ENCODE data around the gene CHRNA1. TPM values are rescaled to one million over a fixed set of nuclear protein-coding genes. Genes with fewer than 3 reads are reported as not detected.

CHRNA1 gene
- total and polyA plus RNA-seq, 5 experiments from 2014 or later: not detected

DNA sequence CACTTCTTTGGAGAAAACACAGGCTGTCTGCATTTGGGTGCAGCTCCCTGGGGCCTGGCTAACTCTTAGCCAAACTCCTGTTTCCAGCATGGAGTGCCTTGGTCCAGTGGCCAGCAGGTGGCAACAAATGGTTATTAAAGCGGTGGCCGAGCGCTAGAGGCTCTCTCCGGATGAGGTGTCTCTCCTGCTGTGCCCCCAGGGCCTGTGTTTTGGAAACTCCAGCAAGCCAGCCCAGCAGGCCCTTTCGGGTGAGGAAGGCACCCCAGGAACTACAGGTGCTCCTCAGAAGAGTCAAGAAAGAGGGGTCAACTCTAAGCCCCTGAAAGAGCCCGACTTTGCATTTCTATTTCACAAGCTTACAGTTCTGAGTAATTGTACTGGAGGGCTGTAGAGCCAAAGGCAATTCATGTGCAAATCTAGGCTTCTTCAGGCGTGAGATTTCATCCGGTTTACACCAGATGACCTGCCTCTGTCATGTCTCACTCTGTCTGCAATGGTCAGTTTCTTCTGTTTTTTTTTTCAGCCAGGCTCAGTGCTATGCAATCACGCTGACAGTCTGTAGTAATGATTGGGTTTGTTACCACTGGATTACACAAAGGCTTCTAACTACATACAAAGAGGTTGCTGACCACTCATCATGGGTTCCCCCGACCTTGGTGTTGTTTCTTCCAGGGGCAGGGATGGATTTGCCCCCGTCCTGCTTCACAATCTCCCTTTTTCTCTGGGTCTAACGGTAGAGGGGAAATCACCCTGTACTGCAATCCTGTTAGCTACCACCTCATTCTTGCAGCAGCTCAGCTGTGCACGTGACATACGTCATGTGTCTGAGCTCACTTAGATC, 7.6 kb upstream of the CHRNA1 start:
- Mint-ChIP-seq H3K9me3 (no peaks in the 10 kb centered on the region), H3K4me1 (peaks cover 14 to 22% (median 21%) of the 10 kb centered on the region in 4 donors), H3K36me3 (no peaks in the 10 kb centered on the region), H3K27me3 (peaks cover 0 to 3% (median 0%) of the 10 kb centered on the region in 5 donors), H3K4me3 (peak overlapping the region in 4 of 10 donors; percentile 15 to 50 (median 44)), H3K27ac (peak overlapping the region in 8 of 10 donors; percentile 48 to 90 (median 74))
- ATAC-seq: peak; percentile 82 to 83
- peak in 4 of 10 donors; percentile 26 to 80 (median 41) for DNase-seq
- POLR2A ChIA-PET: interaction anchor here (0.9 to 1.5 kb wide), 5 partner anchors 8 to 232 kb away, joined by 3 to 4 read pairs (median 3); no protein-coding TSS in a partner anchor

- Mint-ChIP-seq H3K9me3 (no peaks in the 10 kb centered on the region), H3K36me3 (no peaks in the 10 kb centered on the region), H3K27me3 (peaks cover 0 to 3% (median 0%) of the 10 kb centered on the region in 5 donors), H3K4me3 (no peak overlapping the region), H3K4me1 (peaks cover 8 to 15% (median 14%) of the 10 kb centered on the region in 4 donors), H3K27ac (peak overlapping the region in 4 of 10 donors; percentile 27 to 79 (median 63))
- POLR2A ChIA-PET: interaction anchor here (0.9 to 1.5 kb wide), 4 partner anchors 9 to 219 kb away, joined by 3 to 4 read pairs (median 3); no protein-coding TSS in a partner anchor
- ATAC-seq (peak in 1 of 2 donors; percentile 6), DNase-seq (no peak)
Observed at GRCh38 chr2:174771136-174771535, 6.9 kb upstream of the CHRNA1 start.

- Mint-ChIP-seq H3K4me1 (peaks cover 4 to 9% (median 6%) of the 10 kb centered on the region in 4 donors), H3K27ac (peak overlapping the region in 6 of 10 donors; percentile 4 to 87 (median 52)), H3K9me3 (no peaks in the 10 kb centered on the region), H3K4me3 (no peak overlapping the region), H3K27me3 (peaks cover 0 to 3% (median 0%) of the 10 kb centered on the region in 5 donors), H3K36me3 (no peaks in the 10 kb centered on the region)
- POLR2A ChIA-PET: no interaction called here
- ATAC-seq (no peak), DNase-seq (no peak)
Observed at GRCh38 chr2:174768557-174768956, 4.3 kb upstream of the CHRNA1 start.

- peaks cover 0 to 8% (median 0%) of the 10 kb centered on the region in 5 donors for H3K27me3 Mint-ChIP-seq
- H3K4me3 Mint-ChIP-seq: no peak overlapping the region
- peaks cover 6 to 15% (median 10%) of the 10 kb centered on the region in 4 donors for H3K4me1 Mint-ChIP-seq
- H3K36me3 Mint-ChIP-seq: no peaks in the 10 kb centered on the region
- ATAC-seq (no peak), DNase-seq (no peak)
- POLR2A ChIA-PET: no interaction called here
- H3K9me3 Mint-ChIP-seq: no peaks in the 10 kb centered on the region
- H3K27ac Mint-ChIP-seq: no peak overlapping the region
Observed at GRCh38 chr2:174766271-174766670, 2.0 kb upstream of the CHRNA1 start.

GRCh38 chr2:174765576-174765975, 1.3 kb upstream of the CHRNA1 start:
- POLR2A ChIA-PET: no interaction called here
- Mint-ChIP-seq H3K36me3 (no peaks in the 10 kb centered on the region), H3K4me3 (no peak overlapping the region), H3K4me1 (peaks cover 4 to 15% (median 10%) of the 10 kb centered on the region in 4 donors), H3K27ac (peak overlapping the region in 1 of 10 donors; percentile 56), H3K9me3 (no peaks in the 10 kb centered on the region), H3K27me3 (peaks cover 0 to 8% (median 0%) of the 10 kb centered on the region in 5 donors)
- ATAC-seq (no peak), DNase-seq (no peak)

GRCh38 chr2:174763780-174764179, 492 bp downstream of the CHRNA1 start:
- Mint-ChIP-seq H3K27me3 (peaks cover 0 to 10% (median 0%) of the 10 kb centered on the region in 5 donors), H3K4me1 (peaks cover 4 to 15% (median 10%) of the 10 kb centered on the region in 4 donors), H3K9me3 (no peaks in the 10 kb centered on the region), H3K27ac (peak overlapping the region in 3 of 10 donors; percentile 21 to 52 (median 50)), H3K36me3 (no peaks in the 10 kb centered on the region), H3K4me3 (no peak overlapping the region)
- ATAC-seq: no peak
- no peak for DNase-seq
- POLR2A ChIA-PET: interaction anchor here (1.5 kb wide), 1 partner anchor 11 kb away, joined by 3 read pairs; no protein-coding TSS in a partner anchor

- POLR2A ChIA-PET: interaction anchor here (1.5 kb wide), 1 partner anchor 13 kb away, joined by 3 read pairs; no protein-coding TSS in a partner anchor
- H3K27ac Mint-ChIP-seq: peak overlapping the region in 1 of 10 donors; percentile 14
- H3K4me3 Mint-ChIP-seq: peak overlapping the region in 4 of 10 donors; percentile 22 to 37 (median 34)
- DNase-seq: no peak
- peaks cover 2 to 15% (median 10%) of the 10 kb centered on the region in 4 donors for H3K4me1 Mint-ChIP-seq
- no peaks in the 10 kb centered on the region for H3K9me3 Mint-ChIP-seq
- peaks cover 0 to 10% (median 0%) of the 10 kb centered on the region in 5 donors for H3K27me3 Mint-ChIP-seq
- no peak for ATAC-seq
- no peaks in the 10 kb centered on the region for H3K36me3 Mint-ChIP-seq
Observed at GRCh38 chr2:174762464-174762863, 1.8 kb downstream of the CHRNA1 start.

GRCh38 chr2:174761837-174762236, 2.4 kb downstream of the CHRNA1 start:
- Mint-ChIP-seq H3K9me3 (no peaks in the 10 kb centered on the region), H3K4me3 (no peak overlapping the region), H3K4me1 (peaks cover 2 to 15% (median 10%) of the 10 kb centered on the region in 4 donors), H3K27ac (peak overlapping the region in 1 of 10 donors; percentile 56), H3K27me3 (peaks cover 0 to 7% (median 0%) of the 10 kb centered on the region in 5 donors), H3K36me3 (no peaks in the 10 kb centered on the region)
- ATAC-seq (no peak), DNase-seq (no peak)
- POLR2A ChIA-PET: no interaction called here

DNA sequence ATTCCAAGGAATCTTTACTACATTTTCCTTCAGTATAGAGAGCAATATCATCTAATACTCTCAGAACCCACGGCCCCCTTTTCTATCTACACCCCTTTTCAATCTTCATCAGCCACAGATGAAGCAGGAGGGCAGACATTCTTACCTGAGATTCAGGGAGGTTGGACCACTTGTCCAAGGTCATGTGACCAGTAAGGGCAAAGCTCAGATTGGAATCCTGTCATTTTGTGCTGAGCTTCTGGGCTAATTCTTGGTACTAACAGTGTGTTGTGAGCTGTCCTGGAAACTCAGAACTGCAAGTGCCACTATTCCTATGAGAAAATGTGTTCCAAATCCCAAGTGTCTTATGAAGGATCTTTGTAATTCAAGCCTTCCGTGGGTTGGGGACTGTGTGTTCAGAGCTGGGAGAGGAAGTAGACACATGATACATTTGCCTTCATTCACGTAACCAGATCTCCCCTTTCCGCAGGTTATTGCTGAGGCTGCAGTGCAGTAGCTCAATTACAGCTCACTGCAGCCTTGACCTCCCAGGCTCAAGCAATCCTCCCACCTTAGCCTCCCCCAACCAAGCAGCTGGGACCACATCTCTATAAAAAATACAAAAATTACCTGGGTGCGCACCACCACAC, 3.3 kb downstream of the CHRNA1 start:
- POLR2A ChIA-PET: no interaction called here

GRCh38 chr2:174759381-174760065, 4.7 kb downstream of the CHRNA1 start:
- Mint-ChIP-seq H3K9me3 (no peaks in the 10 kb centered on the region), H3K36me3 (no peaks in the 10 kb centered on the region), H3K4me3 (no peak overlapping the region), H3K4me1 (peaks cover 2 to 15% (median 10%) of the 10 kb centered on the region in 4 donors), H3K27ac (peak overlapping the region in 3 of 10 donors; percentile 21 to 38 (median 34)), H3K27me3 (peaks cover 0 to 8% (median 0%) of the 10 kb centered on the region in 5 donors)
- ATAC-seq: no peak
- no peak for DNase-seq
- POLR2A ChIA-PET: no interaction called here

More for the DNA sequence above, 3.3 kb downstream of the CHRNA1 start:
- H3K27me3 Mint-ChIP-seq: peaks cover 0 to 8% (median 0%) of the 10 kb centered on the region in 5 donors
- no peak overlapping the region for H3K4me3 Mint-ChIP-seq
- H3K9me3 Mint-ChIP-seq: no peaks in the 10 kb centered on the region
- H3K36me3 Mint-ChIP-seq: no peaks in the 10 kb centered on the region
- peaks cover 2 to 15% (median 10%) of the 10 kb centered on the region in 4 donors for H3K4me1 Mint-ChIP-seq
- H3K27ac Mint-ChIP-seq: peak overlapping the region in 1 of 10 donors; percentile 73
- DNase-seq: no peak
- no peak for ATAC-seq

- no peak for ATAC-seq
Observed at GRCh38 chr2:174756743-174757142, 7.5 kb downstream of the CHRNA1 start.

More at GRCh38 chr2:174756743-174757142, 7.5 kb downstream of the CHRNA1 start:
- Mint-ChIP-seq H3K27me3 (peaks cover 0 to 5% (median 0%) of the 10 kb centered on the region in 5 donors), H3K27ac (peak overlapping the region in 1 of 10 donors; percentile 43), H3K4me1 (peaks cover 1 to 17% (median 10%) of the 10 kb centered on the region in 4 donors), H3K4me3 (no peak overlapping the region), H3K36me3 (no peaks in the 10 kb centered on the region), H3K9me3 (no peaks in the 10 kb centered on the region)
- POLR2A ChIA-PET: no interaction called here
- DNase-seq: no peak

Data from naive thymus-derived CD8-positive, alpha-beta T cell (primary cell).